Mammary epithelial cell (primary cell): ENCODE data around the gene NCAM1.

ENCODE experiments used
- EZH2 ChIP-seq: IDR thresholded peaks from 2 replicates; pipeline ENCODE4 v1.6.1; 2012; ENCODE audit warnings: low read length, inconsistent platforms, borderline replicate concordance
- TF ChIP-seq, protein P1 (sequence below), 2 donors: IDR thresholded peaks in 1 of 2; conservative IDR thresholded peaks in 1 of 2; 2 replicates each; pipeline ENCODE4 v1.5.1; 2011 to 2012; ENCODE audit warnings: inconsistent platforms in 2 of 2, low read length in 2 of 2, mild to moderate bottlenecking in 2 of 2, control low read depth in 1 of 2, low read depth in 1 of 2; ENCODE audit not compliant: insufficient read depth in 1 of 2; ENCODE audit errors: extremely low read depth in 1 of 2

DNA sequence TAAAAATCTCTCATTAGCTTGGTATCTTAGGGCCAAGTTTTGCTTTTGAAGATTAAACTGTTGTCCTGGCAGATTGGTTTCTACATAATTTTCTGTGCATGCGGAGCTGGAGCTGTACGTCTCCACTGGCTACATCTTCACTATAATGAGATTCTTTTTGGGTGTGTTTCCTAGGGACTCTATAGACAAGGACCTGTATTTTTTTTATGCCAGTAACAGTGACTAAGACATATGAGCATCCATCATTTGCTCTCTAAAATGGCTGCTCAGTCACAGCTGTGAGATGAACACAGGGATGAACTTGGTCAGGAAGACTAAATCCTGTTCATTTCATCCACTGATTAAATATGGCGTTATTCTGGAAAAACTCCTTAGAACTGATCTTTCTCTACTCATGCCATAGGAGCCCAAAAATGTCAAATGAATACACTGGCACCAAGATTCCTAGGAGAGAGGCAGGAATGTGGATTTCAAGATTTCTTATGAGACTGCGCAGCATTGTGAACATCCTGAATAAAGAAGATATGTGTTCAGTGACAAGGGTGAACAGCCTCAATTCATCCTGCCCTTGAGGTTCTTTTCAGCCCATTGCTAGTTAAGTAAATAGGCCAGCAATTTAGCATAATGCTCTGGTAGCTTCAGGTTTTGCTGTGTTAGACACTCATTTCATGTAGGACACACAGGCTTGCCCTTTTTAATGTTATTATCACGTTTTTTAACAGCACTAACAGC is 168.2 kb downstream of the NCAM1 start:
- TF ChIP-seq, protein P1, sequence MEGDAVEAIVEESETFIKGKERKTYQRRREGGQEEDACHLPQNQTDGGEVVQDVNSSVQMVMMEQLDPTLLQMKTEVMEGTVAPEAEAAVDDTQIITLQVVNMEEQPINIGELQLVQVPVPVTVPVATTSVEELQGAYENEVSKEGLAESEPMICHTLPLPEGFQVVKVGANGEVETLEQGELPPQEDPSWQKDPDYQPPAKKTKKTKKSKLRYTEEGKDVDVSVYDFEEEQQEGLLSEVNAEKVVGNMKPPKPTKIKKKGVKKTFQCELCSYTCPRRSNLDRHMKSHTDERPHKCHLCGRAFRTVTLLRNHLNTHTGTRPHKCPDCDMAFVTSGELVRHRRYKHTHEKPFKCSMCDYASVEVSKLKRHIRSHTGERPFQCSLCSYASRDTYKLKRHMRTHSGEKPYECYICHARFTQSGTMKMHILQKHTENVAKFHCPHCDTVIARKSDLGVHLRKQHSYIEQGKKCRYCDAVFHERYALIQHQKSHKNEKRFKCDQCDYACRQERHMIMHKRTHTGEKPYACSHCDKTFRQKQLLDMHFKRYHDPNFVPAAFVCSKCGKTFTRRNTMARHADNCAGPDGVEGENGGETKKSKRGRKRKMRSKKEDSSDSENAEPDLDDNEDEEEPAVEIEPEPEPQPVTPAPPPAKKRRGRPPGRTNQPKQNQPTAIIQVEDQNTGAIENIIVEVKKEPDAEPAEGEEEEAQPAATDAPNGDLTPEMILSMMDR (conservative IDR thresholded peaks at IDR 0.05 in 1 of 2, IDR thresholded peaks at IDR 0.05 in 1 of 2; ENCODE audit: extremely low read depth in 1 of 2, insufficient read depth in 1 of 2, low read depth in 1 of 2, low read length in 2 of 2): no peak
- TF ChIP-seq EZH2: no peak
